Ureter (tissue), 1 donor: ENCODE results near the gene PTPN9. TPM values are rescaled to one million over a fixed set of nuclear protein-coding genes. Genes with fewer than 3 reads are reported as not detected.
A peak's percentile ranks its signal among the peaks of the same experiment; 100 is the strongest.
"Not testable (repeated sequence)": the region's sequence is repeated elsewhere in the genome, so short reads cannot be mapped to it uniquely, and the experiment has no call there.

ENCODE experiments used
- DNase-seq: peaks from one replicate; pipeline ENCODE4 v3.0.0-alpha.2; 2020; ENCODE audit warnings: low spot score
- total RNA-seq: library from RNA; stranded (reverse); gene quantifications from one replicate; pipeline ENCODE4 v1.2.4, GENCODE V29; 2023
- donor health status: DM: yes; HTN: yes; CAD: no.

Gene PTPN9
- 37.9 TPM for total RNA-seq

DNA sequence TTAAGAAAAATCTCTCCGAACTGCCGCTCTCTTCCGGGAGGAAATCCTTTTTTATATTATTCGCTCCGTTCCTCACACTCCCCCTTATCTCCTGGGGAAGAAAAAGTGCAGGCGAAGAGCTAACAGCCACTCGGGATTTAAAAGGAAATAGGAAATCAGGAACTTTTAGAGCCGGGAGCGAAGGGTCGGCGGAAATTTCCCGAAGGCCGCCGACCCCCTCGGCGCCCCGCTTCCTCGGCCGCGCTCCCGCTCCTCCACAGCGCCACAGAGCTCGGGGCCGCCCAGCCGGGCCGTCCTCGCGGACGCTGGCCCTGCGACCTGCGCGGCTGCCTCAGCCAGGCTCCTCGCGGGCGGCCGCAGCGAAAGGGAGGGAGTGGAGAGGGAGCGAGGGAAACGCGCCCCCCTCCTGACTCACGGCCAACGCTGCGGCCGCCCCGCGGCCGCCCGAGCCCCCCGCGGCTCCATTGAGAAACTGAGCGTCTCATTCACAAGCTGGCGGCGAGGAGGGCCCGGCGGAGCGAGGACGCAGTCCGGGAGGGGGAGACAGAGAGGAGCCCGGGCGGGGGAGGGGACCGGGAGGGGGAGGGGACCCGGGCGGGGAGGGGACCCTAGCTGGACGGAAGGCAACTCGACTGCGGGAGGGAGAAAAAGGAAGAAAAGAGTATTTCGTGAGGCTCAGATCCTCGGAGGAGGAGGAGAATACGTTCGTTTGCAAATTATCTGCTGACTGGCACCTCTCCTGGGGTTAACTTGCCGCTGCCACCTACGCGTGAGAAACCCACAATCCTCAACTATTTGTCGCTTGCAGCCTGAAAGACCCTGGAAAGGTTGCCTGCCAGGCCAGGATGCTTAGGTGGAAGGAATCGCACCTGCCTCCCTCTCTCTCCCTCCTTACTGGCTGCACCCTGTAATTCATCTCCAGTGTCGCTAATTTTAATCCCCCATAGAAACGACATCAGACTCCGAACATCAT is at the start of gene PTPN9:
PTPN9 (minus strand) TSS at position 368 of the 973 bp plus-strand sequence. CDS start 539 bp downstream, outside the sequence.
- peak; percentile 81 for DNase-seq

- peak; percentile 95 for DNase-seq
These were observed 46.6 kb upstream of the PTPN9 start, which contains the start of gene SNUPN for GRCh38 chr15:75625542-75626347. SNUPN (minus strand) TSS chr15:75625725; CDS start chr15:75621051, 4,674 bp downstream.

DNA sequence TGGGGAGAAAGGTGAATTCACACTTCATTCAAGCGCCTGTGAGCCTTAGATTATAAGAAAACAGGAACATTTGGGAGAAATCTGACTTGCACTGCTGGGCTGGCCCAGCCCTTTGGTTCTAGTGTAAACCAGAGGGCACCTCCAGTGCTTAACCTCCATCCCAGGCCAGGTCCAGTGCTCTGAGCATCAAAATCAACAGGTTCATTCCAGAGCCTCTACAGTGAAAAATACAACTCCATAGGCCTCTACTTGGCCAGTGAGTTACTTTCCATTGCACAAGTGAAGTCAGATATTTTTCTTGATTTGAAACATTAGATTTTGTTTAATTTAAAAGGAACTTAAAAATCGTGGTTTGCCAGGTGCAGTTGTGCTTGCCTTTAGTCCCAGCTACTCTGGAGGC is 43.4 kb upstream of the PTPN9 start:
- no peak for DNase-seq

DNA sequence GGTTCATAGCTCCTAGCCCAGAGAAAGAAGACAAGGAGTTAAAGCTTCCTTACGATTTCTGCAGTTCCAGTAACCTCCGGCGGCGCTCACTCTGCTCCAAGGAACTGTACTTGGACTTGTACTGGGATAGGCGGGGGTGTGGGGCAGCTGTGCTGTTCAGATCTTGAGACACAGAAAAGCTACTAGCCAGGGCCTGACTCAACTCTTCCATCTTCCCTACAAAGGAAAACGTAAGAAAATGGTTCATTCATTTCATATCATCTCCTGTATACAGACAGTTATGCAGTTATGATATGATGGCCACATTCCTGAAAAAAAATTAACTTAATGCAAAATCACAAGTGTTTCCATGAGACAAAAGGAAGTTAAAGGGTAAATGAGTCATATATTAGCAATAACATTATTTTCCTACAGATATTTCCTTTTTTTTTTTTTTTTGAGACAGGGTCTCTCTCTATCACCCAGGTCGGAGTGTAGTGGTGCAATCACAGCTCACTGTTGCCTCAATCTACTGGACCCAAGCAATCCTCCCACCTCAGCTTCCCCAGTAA is 41.8 kb upstream of the PTPN9 start:
- peak; percentile 73 for DNase-seq

GRCh38 chr15:75620058-75620820 is 41.1 kb upstream of the PTPN9 start:
- no peak for DNase-seq

DNA sequence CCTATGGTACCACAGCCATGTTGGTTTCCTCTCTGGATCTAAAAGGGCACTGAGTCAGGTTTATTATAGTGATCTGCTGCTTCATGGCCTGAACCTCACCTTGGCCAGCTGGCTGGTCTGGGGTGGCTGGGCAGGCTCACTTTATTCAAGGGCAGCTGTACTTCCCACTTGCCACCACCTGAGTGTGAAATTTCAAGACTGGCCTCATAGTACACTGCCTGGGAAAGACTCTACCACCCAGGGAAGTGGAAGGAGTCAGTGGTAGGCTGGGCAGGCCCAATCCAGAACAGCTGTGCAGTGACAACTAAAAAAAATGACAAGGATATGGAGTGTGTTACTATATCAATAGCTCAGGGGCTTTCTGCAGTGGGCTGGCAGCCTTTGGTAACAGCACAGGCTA is 37.7 kb upstream of the PTPN9 start:
- DNase-seq: no peak

DNA sequence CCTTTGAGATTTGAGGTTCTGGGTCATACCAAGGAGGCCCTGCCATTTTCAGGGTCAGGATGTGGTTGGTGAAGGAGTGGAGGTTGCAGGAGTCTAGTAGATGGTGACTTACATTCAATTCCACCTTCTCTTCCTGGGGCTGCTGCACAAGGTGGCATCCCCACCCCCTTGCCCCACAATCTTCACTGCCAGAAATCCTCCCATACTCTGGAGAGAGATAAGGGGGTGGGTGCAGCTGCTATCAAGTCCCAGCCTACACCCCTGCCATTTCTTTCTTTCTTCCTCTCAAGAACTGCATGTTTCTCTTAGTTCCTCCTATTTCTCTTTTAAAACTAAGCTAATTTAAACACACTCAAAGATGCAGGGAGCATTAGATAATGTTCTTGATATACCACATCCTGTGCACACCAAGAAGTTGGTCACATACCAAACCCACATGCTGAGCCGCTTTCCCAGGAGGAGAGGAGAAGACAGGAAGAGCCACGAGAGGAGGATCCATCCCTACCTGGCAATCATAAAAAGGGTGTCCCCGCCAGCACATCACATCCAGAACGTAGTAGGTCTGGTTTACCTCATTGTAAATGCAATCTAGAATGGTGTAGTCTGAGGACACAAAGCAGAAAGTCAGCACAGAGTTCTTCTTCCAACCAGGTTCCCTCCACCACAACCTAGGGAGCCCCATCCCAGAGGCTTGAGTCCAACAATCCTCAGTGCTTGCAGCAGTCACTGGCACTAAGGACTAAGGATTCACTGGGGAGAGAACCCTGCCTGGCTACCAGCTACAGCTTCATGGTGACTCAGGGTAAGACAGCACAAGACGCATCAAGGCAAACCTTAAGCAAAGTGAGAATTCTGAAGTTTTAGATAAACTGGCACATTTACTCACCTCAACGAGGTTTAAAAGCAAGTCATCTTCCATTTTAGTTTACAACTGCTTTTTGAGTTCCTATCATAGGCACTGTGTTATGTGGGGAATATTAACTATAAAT is 27.9 kb upstream of the PTPN9 start:
- no peak for DNase-seq

DNA sequence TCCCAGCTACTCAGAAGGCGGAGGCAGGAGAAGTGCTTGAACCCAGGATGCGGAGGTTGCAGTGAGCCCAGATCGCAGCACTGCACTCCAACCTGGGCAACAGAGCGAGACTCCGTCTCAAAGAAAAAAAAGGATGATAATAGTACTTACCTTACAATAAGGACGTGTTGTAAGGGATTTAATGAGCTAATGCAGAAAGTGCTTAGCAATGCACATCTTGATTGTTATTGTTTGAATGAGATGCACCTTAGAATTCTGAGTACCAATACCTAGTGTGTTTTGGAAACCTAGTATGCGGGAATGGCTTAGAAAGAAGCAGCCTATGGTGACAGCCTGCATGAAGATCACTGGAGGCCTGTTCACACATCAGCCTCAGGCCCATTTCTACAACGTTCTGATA is 26.9 kb upstream of the PTPN9 start:
- no peak for DNase-seq

GRCh38 chr15:75599401-75599800 is 20.3 kb upstream of the PTPN9 start:
- DNase-seq: no peak

GRCh38 chr15:75598361-75598760 is 19.2 kb upstream of the PTPN9 start:
- no peak for DNase-seq

- DNase-seq: no peak
These were observed 18.7 kb upstream of the PTPN9 start for GRCh38 chr15:75597667-75598341.

- DNase-seq: no peak
These were observed 17.7 kb upstream of the PTPN9 start for GRCh38 chr15:75596703-75597345.

- no peak for DNase-seq
These were observed 15.2 kb upstream of the PTPN9 start for GRCh38 chr15:75594276-75594675.

- DNase-seq: no peak
These were observed 12.7 kb upstream of the PTPN9 start for GRCh38 chr15:75591655-75592364.

- no peak for DNase-seq
These were observed 11.1 kb upstream of the PTPN9 start for GRCh38 chr15:75590239-75590638.

DNA sequence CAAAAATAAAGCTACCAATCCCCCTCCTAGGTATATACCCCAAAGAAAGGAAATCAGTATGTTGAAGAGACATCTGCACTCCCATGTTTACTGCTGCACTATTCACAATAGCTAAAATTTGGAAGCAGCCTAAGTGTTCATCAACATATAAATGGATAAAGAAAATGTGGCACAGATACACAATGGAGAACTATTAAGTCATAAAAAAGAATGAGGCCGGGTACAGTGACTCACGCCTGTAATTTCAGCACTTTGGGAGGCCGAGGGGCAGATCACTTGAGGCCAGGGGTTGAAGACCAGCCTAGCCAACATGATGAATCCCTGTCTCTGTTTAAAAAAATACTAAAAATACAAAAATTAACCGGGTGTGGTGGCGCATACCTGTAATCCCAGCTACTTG is 10.0 kb upstream of the PTPN9 start:
- DNase-seq: no peak

GRCh38 chr15:75586422-75586821 is 7.3 kb upstream of the PTPN9 start:
- DNase-seq: not testable (repeated sequence)

DNA sequence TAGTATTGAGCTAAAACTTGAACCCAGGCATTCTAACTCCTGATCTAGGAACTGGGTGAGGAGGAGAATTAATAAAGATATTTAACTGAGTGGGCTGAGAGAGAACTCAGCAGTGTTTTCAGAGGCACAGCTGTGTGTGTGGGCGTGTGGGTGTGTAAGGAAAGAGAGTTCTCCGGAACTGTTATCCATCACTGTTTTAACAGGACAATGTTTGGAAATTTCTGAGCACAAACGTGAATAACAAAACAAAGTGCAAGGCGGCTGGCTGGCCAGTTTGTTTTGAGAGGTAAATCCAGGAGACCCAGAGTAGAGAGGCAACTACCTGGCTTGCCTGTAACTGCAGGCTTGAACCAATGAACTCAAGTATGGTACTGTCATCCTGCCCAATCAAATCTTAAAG is 5.0 kb upstream of the PTPN9 start:
- no peak for DNase-seq
